HepG2 (cell line): ENCODE measurements around the gene AGAP1. TPM values are rescaled to one million over a fixed set of nuclear protein-coding genes. Genes with fewer than 3 reads are reported as not detected.

Experiments
- ATAC-seq: fragments of 200-7000 bp; cut with Tn5 transposase; 3 replicates; pipeline ENCODE4 v1.9.1; 2020; ENCODE audit warnings: mild to moderate bottlenecking, moderate library complexity
- BruUV-seq: library from RNA; stranded (reverse); fragments of 400-500 nt; replicated peaks from 2 replicates; lab custom pipeline; 2021; lab: Mats Ljungman, UMichigan
- CTCF ChIA-PET: fragments of 300-600 bp; formaldehyde crosslinking; extraction: SDS; loops from one replicate; lab custom pipeline; 2021; ENCODE audit warnings: low total read pairs, inconsistent platforms, low intra/inter-chr PET ratio; lab: Yijun Ruan, JAX
- POLR2A ChIA-PET: fragments of 350-600 bp; sonication (Branson Sonifier 250); formaldehyde crosslinking; loops from one replicate; lab custom pipeline; 2020; ENCODE audit warnings: antibody characterized with exemption, inconsistent platforms; lab: Yijun Ruan, JAX
- DNase-seq: peaks from one replicate; pipeline ENCODE4 v3.0.0-alpha.2; 2015; ENCODE audit warnings: low spot score
- FAIRE-seq: peaks from 3 replicates; lab custom pipeline; 2011; peaks lifted over from hg19 to GRCh38; lab: Jason Lieb, UNC
- H2AFZ ChIP-seq: one replicate; pipeline ENCODE4 v1.6.1; 2011; ENCODE audit warnings: low read length, inconsistent platforms
- H3K27ac ChIP-seq: fragments of 300-600 bp; 3 replicates; pipeline ENCODE4 v1.8.0; 2011; ENCODE audit warnings: mixed run types, mild to moderate bottlenecking, mixed read lengths, low read length, inconsistent platforms; ENCODE audit not compliant: insufficient read depth; ENCODE audit errors: extremely low read length
- H3K27me3 ChIP-seq, 2 experiments: fragments of 200-600 bp in 1 of 2; 2 replicates in 1 of 2; 3 replicates in 1 of 2; pipeline versions ENCODE4 v1.6.0 to v1.8.0; 2011; ENCODE audit warnings: low read length in 2 of 2, mild to moderate bottlenecking in 2 of 2, moderate library complexity in 2 of 2, inconsistent platforms in 1 of 2; ENCODE audit not compliant: insufficient read depth in 2 of 2, control insufficient read depth in 1 of 2
- H3K36me3 ChIP-seq, 2 experiments: fragments of 200-600 bp in 1 of 2; replicated peaks in 1 of 2; 2 replicates in 1 of 2; 3 replicates in 1 of 2; pipeline versions ENCODE4 v1.5.1 to v1.8.0; 2011; ENCODE audit warnings: low read length in 2 of 2, inconsistent platforms in 1 of 2; ENCODE audit not compliant: insufficient read depth in 2 of 2, control insufficient read depth in 1 of 2
- H3K4me1 ChIP-seq: 2 replicates; pipeline ENCODE4 v1.5.1; 2012; ENCODE audit warnings: low read length, inconsistent platforms; ENCODE audit not compliant: insufficient read depth
- H3K4me2 ChIP-seq: 2 replicates; pipeline ENCODE4 v1.6.0; 2011; ENCODE audit warnings: low read depth, low read length, inconsistent platforms
- H3K4me3 ChIP-seq, 3 experiments: fragments of 200-600 bp in 1 of 3; sonication (generic), shearing (Covaris generic) in 1 of 3; replicated peaks in 1 of 3; 2 replicates each; pipeline ENCODE4 v1.5.1; 2011 to 2016; ENCODE audit warnings: low read length in 3 of 3, inconsistent platforms in 2 of 3, low read depth in 2 of 3, mild to moderate bottlenecking in 2 of 3, control low read depth in 1 of 3, mixed read lengths in 1 of 3; ENCODE audit not compliant: insufficient read depth in 1 of 3
- H3K79me2 ChIP-seq: one replicate; pipeline ENCODE4 v1.6.1; 2011; ENCODE audit warnings: low read length, inconsistent platforms; ENCODE audit not compliant: insufficient read depth
- H3K9ac ChIP-seq: 2 replicates; pipeline ENCODE4 v1.6.0; 2011; ENCODE audit warnings: mild to moderate bottlenecking, low read depth, low read length, inconsistent platforms; ENCODE audit not compliant: insufficient read depth
- H3K9me3 ChIP-seq: 2 replicates; pipeline ENCODE4 v1.5.1; 2012; ENCODE audit warnings: mild to moderate bottlenecking, low read length
- H4K20me1 ChIP-seq: 2 replicates; pipeline ENCODE4 v1.6.0; 2011; ENCODE audit warnings: inconsistent platforms, mild to moderate bottlenecking, low read length, moderate library complexity; ENCODE audit not compliant: insufficient read depth
- DZIP1 ChIP-seq: sonication (generic); formaldehyde crosslinking; IDR thresholded peaks from 2 replicates; pipeline ENCODE4 v1.5.0; 2020; ENCODE audit warnings: mild to moderate bottlenecking, missing genetic modification reagents
- HDAC6 ChIP-seq: fragments of 200-600 bp; sonication (generic); IDR thresholded peaks from 2 replicates; pipeline ENCODE4 v1.7.0; 2017; ENCODE audit warnings: mild to moderate bottlenecking, antibody characterized with exemption, low read length, low read depth
- KLF16 ChIP-seq, 2 experiments: sonication (generic) in 1 of 2; formaldehyde crosslinking in 1 of 2; IDR thresholded peaks; 2 replicates each; pipeline versions ENCODE4 v1.6.1 to v1.8.0; 2016 to 2023; ENCODE audit warnings: missing genetic modification reagents in 2 of 2, missing compliant biosample characterization in 1 of 2
- PBX3 ChIP-seq: sonication (generic); formaldehyde crosslinking; IDR thresholded peaks from 2 replicates; pipeline ENCODE4 v1.8.1; 2023; ENCODE audit warnings: missing genetic modification reagents, inconsistent platforms, borderline replicate concordance
- PCBP1 ChIP-seq: fragments of 200-400 bp; formaldehyde crosslinking; IDR thresholded peaks from 2 replicates; pipeline ENCODE4 v1.6.1; 2017; ENCODE audit warnings: mild to moderate bottlenecking, low read depth, low read length, borderline replicate concordance
- PLSCR1 ChIP-seq: sonication (generic); formaldehyde crosslinking; IDR thresholded peaks from 2 replicates; pipeline ENCODE4 v1.5.0; 2020; ENCODE audit warnings: missing genetic modification reagents, mild to moderate bottlenecking, borderline replicate concordance
- WGBS: methylation state at CpG from one replicate; pipeline ENCODE4 v1.1.6; 2017; ENCODE audit warnings: low lambda C conversion rate; 5-methylcytosine and 5-hydroxymethylcytosine counted together
- in situ Hi-C: cut with HindIII; loops from 2 replicates; pipeline ENCODE4 v1.10.0; 2017; ENCODE audit warnings: low pct_unique_long_range_greater_than_20kb; ENCODE audit not compliant: extremely low pct_ligation_motif_present
- intact Hi-C: fragments of 100-400 bp; cut with micrococcal nuclease; formaldehyde crosslinking; loops from one replicate; pipeline ENCODE4 v1.10.0; 2022; ENCODE audit not compliant: unreplicated experiment
- polyA plus RNA-seq, 8 experiments: library from polyadenylated mRNA; depleted of rRNA in 3 of 8; stranded (reverse) in 7 of 8; unstranded in 1 of 8; fragments of >200 nt; fragmentation: Illumina TruSeq in 4 of 8; extraction: Trizol in 4 of 8; gene quantifications; 2 replicates each; pipeline versions ENCODE4 v1.2.1 to v1.2.3, GENCODE V29; 2011 to 2016; ENCODE audit warnings: low read depth in 4 of 8, missing spikeins in 1 of 8, mixed read lengths in 1 of 8; ENCODE audit not compliant: insufficient read depth in 1 of 8
- total RNA-seq, 5 experiments: library from RNA; depleted of rRNA; stranded (reverse); fragments of >200 nt; fragmentation: Illumina TruSeq; extraction: Trizol; gene quantifications; 2 replicates each; pipeline ENCODE4 v1.2.3, GENCODE V29; 2016; ENCODE audit warnings: low read depth in 1 of 5

Gene AGAP1
- total and polyA plus RNA-seq, 2 of the 13 experiments (the other 11 are each of a cell fraction or from before 2014, with no cell fraction given), result 21.2 to 32.7 TPM

- ATAC-seq (no peak), DNase-seq (no peak), FAIRE-seq (no peak)
- TF ChIP-seq KLF16 (CRISPR knock-in tag; IDR thresholded peaks at IDR 0.05) (no peak), PLSCR1 (no peak), PBX3 (CRISPR knock-in tag) (no peak), DZIP1 (CRISPR knock-in tag) (no peak), PCBP1 (no peak), HDAC6 (no peak)
- peaks cover 2% of the 10 kb centered on the region; the same call in 1 of the 2 replicates for H4K20me1 ChIP-seq
- BruUV-seq, result no TSS peak
- H3K9ac ChIP-seq, result no peak overlapping the region
- H3K4me2 ChIP-seq, result no peak overlapping the region
- no peaks in the 10 kb centered on the region for H3K9me3 ChIP-seq
- no peaks in the 10 kb centered on the region for H3K4me1 ChIP-seq
- in situ Hi-C loops (no loop called here), intact Hi-C loops (no loop called here)
- H3K27ac ChIP-seq, result no peak overlapping the region
- ChIA-PET CTCF (no interaction called here), POLR2A (no interaction called here)
- 97% methylated on average over 5 of the region's 5 CpGs for WGBS
- H3K36me3 ChIP-seq, result peaks cover 2 to 10% of the 10 kb centered on the region in 2 experiments; a peak in 2 of 5 replicates
- no peak overlapping the region for H3K4me3 ChIP-seq
- H3K79me2 ChIP-seq, result no peaks in the 10 kb centered on the region
- no peak overlapping the region for H2AFZ ChIP-seq
- no peaks in the 10 kb centered on the region for H3K27me3 ChIP-seq
Measured at GRCh38 chr2:235858881-235859280, 365.0 kb downstream of the AGAP1 start.
